Heart right ventricle (tissue), 16 donors: ENCODE data around the gene SKIC3. TPM values are rescaled to one million over a fixed set of nuclear protein-coding genes. Genes with fewer than 3 reads are reported as not detected.

Experiments
- ATAC-seq, 8 donors: fragments of 200-7000 bp; cut with Tn5 transposase; one replicate each; pipeline ENCODE4 v1.9.1; 2020; ENCODE audit warnings: mild to moderate bottlenecking in 8 of 8, moderate library complexity in 8 of 8, moderate number of reproducible peaks in 1 of 8
- DNase-seq, 2 donors: peaks; one replicate each; pipeline ENCODE4 v3.0.0-alpha.2; 2020
- H3K27ac ChIP-seq, 10 donors: fragments of 200-600 bp; sonication (generic) in 2 of 10; one replicate each; pipeline versions ENCODE4 v1.5.0 to v1.8.0; 2020 to 2022; ENCODE audit warnings: mild to moderate bottlenecking in 3 of 10
- H3K27me3 ChIP-seq, 7 donors: fragments of 200-600 bp; one replicate each; pipeline ENCODE4 v1.8.0; 2021 to 2022; ENCODE audit warnings: mild to moderate bottlenecking in 2 of 7
- H3K36me3 ChIP-seq, 9 donors: fragments of 200-600 bp; sonication (generic) in 1 of 9; one replicate each; pipeline versions ENCODE4 v1.5.0 to v1.8.0; 2020 to 2022; ENCODE audit warnings: mild to moderate bottlenecking in 2 of 9
- H3K4me1 ChIP-seq, 9 donors: fragments of 200-600 bp; sonication (generic) in 1 of 9; one replicate each; pipeline versions ENCODE4 v1.5.0 to v1.8.0; 2020 to 2022; ENCODE audit warnings: mild to moderate bottlenecking in 4 of 9
- H3K4me3 ChIP-seq, 10 donors: fragments of 200-600 bp; sonication (generic) in 2 of 10; one replicate each; pipeline versions ENCODE4 v1.5.0 to v1.8.0; 2020 to 2022; ENCODE audit warnings: mild to moderate bottlenecking in 7 of 10, moderate library complexity in 2 of 10
- H3K9me3 ChIP-seq, 11 donors: fragments of 200-600 bp in 10 of 11; sonication (generic) in 2 of 11; one replicate each; pipeline versions ENCODE4 v1.5.0 to v1.8.0; 2013 to 2022; ENCODE audit warnings: mild to moderate bottlenecking in 2 of 11, control low read depth in 1 of 11, moderate library complexity in 1 of 11
- CTCF ChIP-seq, 9 donors: fragments of 200-600 bp; sonication (generic) in 2 of 9; IDR thresholded peaks; one replicate each; pipeline versions ENCODE4 v1.5.0 to v1.8.0; 2021 to 2022; ENCODE audit warnings: antibody characterized with exemption in 9 of 9, mild to moderate bottlenecking in 5 of 9, moderate library complexity in 1 of 9
- WGBS, 2 donors: extraction: QIAGEN DNeasy Blood & Tissue Kit; methylation state at CpG; one replicate each; pipeline ENCODE4 v1.1.7; 2013; ENCODE audit warnings: inconsistent platforms in 1 of 2; 5-methylcytosine and 5-hydroxymethylcytosine counted together
- intact Hi-C, 10 donors: fragments of 100-400 bp; cut with DNase I; formaldehyde crosslinking; loops; one replicate each; pipeline versions ENCODE4 v1.11.1 to v1.14.2; 2022
- polyA plus RNA-seq, 2 donors: library from polyadenylated mRNA; stranded (reverse); fragments of 200-250 nt; gene quantifications; one replicate each; pipeline ENCODE4 v1.2.3, GENCODE V29; 2013
- total RNA-seq, 10 donors: library from RNA; stranded (reverse); fragmentation: NEBNext Ultra II Directional in 3 of 10; extraction: Animal tissue kit (Norgen Biotek cat#: 25700) in 3 of 10; gene quantifications; one replicate each; pipeline versions ENCODE4 v1.2.1 to v1.2.4, GENCODE V29; 2021 to 2023
- donor health status: Arrhythmogenic right ventricular cardiomyopathy.
- donor health status: ischemic (EF 13 %, LVEDD 7.1; RV severe dilation, severe dysfunction).
- donor health status: healthy with polysubstance abuse.
- donor health status: DM: no; HTN: yes; CAD: no.
- donor health status: DM: no; HTN: no; CAD: no.
- donor health status: ischemic (EF 25% LVEDD 6.9; RV normal size, moderate dysfunction).
- donor health status: ischemic (EF 25% LVEDD 5.7; RV mildly dilated, moderate dysfunction).
- donor health status: healthy.
- donor health status: DM: yes; HTN: yes; CAD: no.
- donor health status: Ischemic cardiomyopathy.
- donor health status: ischemic (EF 35%, LVEDD 5.7; RV mildly dilated, moderate dysfunction).
- donor health status: nonischemic (EF 11% LVEDD 7.7; RV severe dilation, severe dysfunction).
- donor health status: DM: yes; HTN: yes; CAD: no.
- donor health status: PGD.
- donor health status: ischemic (EF 29% LVEDD 5.4; RV normal size, mild dysfunction).
- donor health status: nonischemic (EF 23%, LVEDD 6.1; RV moderate dilation, normal function).

The SKIC3 gene
- total and polyA plus RNA-seq, 12 donors = 15.3 to 74.9 (median 68.0) TPM

DNA sequence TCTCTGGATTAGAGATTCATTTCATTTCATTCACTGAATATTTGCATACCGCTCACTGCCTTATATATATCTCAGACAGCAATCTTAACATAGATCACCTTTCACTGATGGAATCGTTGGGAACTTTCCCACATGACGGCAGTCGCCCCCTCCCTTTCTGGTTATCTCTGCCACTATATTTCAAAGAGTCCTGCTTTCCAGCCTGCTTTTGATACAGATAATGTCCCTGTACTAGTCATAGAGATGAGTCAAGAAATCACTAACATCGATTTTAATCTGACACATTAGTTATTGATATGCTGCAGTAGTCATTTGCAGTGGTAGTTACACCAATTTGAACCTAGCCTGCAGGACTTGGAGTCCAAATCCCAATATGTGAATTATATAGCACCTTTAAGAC is 8.6 kb upstream of the SKIC3 start:
- Histone ChIP-seq H3K9me3 (no peaks in the 10 kb centered on the region), H3K4me1 (no peaks in the 10 kb centered on the region), H3K4me3 (no peak overlapping the region), H3K36me3 (peaks cover 0 to 23% (median 0%) of the 10 kb centered on the region in 9 donors), H3K27me3 (no peaks in the 10 kb centered on the region), H3K27ac (no peak overlapping the region)
- intact Hi-C loops = no loop called here
- ATAC-seq (no peak), DNase-seq (no peak)
- no peak for TF ChIP-seq CTCF (IDR thresholded peaks at IDR 0.05)
- 88 to 91% methylated on average over 5 of the region's 5 CpGs for WGBS, 2 donors

DNA sequence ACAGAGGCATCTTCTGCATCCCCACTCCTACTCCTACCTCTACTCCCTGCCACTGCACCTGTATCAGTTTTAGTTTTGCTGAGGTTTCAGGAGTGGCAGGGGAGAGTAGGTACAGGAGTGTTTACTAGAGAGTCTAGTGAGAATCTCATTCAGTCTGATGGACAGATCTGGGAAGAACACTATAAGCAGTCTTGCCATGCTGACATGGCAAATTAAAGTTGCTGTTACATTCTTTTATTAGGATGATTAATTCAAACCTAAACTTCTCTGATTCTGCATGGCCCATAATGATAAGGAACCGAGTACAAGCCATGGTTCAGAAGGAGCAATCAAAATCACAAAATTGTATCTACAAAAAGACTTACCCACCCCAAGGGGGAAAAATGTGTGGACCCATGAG is 7.5 kb upstream of the SKIC3 start:
- no peak for DNase-seq
- Histone ChIP-seq H3K27ac (no peak overlapping the region), H3K36me3 (peaks cover 0 to 13% (median 0%) of the 10 kb centered on the region in 9 donors), H3K27me3 (no peaks in the 10 kb centered on the region), H3K4me3 (no peak overlapping the region), H3K4me1 (no peaks in the 10 kb centered on the region), H3K9me3 (no peaks in the 10 kb centered on the region)
- no peak for TF ChIP-seq CTCF (IDR thresholded peaks at IDR 0.05)
- intact Hi-C loops = no loop called here
- no peak for ATAC-seq
- 71 to 91% methylated on average over 1 of the region's 1 CpG for WGBS, 2 donors

DNA sequence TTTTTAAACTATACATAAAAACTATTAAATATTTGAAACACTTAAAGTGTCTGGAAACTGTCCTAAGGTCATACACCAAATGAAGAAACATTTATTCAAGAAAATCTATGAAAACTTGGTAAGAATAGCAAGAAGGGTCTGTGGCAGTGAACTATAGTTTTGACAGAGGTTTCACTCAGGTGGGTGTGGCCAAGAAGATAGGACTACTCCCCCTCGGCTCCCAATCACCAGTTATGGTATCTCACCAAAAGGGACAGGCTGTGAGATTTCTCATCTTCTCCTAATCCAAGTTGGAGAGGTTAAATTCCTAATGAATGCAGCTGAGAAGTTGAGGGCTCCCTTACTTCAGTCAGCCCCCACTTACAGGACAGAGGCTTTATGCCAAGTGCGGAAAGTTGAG is 3.1 kb upstream of the SKIC3 start:
- Histone ChIP-seq H3K4me1 (peaks cover 0 to 24% (median 22%) of the 10 kb centered on the region in 9 donors), H3K27ac (no peak overlapping the region), H3K36me3 (peaks cover 0 to 4% (median 0%) of the 10 kb centered on the region in 9 donors), H3K27me3 (no peaks in the 10 kb centered on the region), H3K9me3 (no peaks in the 10 kb centered on the region), H3K4me3 (no peak overlapping the region)
- ATAC-seq (no peak), DNase-seq (no peak)
- intact Hi-C loops = loop anchor here in 2 of 10 donors (10.0 kb wide), 2 partner anchors 287 to 407 kb away; partner anchors contain the start of gene ELL2 (in 1 of the 2)
- 85 to 86% methylated on average over 2 of the region's 2 CpGs for WGBS, 2 donors
- TF ChIP-seq CTCF (IDR thresholded peaks at IDR 0.05) = no peak

- Histone ChIP-seq H3K4me3 (peak overlapping the region; percentile 58 to 96 (median 74)), H3K27ac (peak overlapping the region; percentile 43 to 91 (median 84)), H3K9me3 (no peaks in the 10 kb centered on the region), H3K27me3 (no peaks in the 10 kb centered on the region), H3K36me3 (peaks cover 0 to 15% (median 0%) of the 10 kb centered on the region in 9 donors), H3K4me1 (peaks cover 0 to 43% (median 31%) of the 10 kb centered on the region in 9 donors)
- TF ChIP-seq CTCF (IDR thresholded peaks at IDR 0.05) = no peak
- intact Hi-C loops = loop anchor here in 2 of 10 donors (10.0 kb wide), 2 partner anchors 289 to 409 kb away; partner anchors contain the start of gene ELL2 (in 1 of the 2)
- WGBS, 2 donors = 0% methylated on average over 9 of the region's 9 CpGs
- DNase-seq (no peak), ATAC-seq (no peak)
Measured at GRCh38 chr5:95555553-95555952, 776 bp upstream of the SKIC3 start.
